ENCODE measurements around the gene PTGDR.

PTGDR gene

DNA sequence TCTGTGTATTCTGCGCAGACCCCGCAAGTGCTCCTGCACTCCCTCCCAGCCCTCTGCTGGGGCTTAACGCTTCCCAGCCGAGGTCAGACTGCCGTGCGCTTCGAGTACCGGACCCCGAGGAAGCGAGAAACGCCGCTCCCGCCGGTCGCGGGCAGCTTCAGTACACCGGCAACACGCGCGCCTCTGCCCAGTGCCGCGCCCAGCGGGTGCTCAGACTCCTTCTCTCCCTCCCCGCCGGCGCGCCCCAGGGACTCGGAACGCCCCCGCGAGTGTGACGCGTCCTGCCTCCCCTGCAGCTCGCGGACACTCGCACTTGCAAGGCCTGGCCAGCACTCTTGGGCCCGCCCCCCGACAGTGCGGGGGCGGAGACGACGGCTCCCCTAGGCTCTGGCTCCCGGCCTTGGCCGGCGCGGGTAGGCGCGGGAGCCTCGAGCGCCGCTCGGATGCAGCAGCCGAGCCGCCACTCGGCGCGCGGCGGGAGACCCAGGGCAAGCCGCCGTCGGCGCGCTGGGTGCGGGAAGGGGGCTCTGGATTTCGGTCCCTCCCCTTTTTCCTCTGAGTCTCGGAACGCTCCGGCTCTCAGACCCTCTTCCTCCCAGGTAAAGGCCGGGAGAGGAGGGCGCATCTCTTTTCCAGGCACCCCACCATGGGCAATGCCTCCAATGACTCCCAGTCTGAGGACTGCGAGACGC, 46.6 kb downstream of the PTGDR start, which contains the start of gene PTGER2:
PTGER2 (plus strand) TSS at position 410 of the 692 bp plus-strand sequence; CDS start at position 647, 237 bp downstream.
- TF ChIP-seq, protein P1, sequence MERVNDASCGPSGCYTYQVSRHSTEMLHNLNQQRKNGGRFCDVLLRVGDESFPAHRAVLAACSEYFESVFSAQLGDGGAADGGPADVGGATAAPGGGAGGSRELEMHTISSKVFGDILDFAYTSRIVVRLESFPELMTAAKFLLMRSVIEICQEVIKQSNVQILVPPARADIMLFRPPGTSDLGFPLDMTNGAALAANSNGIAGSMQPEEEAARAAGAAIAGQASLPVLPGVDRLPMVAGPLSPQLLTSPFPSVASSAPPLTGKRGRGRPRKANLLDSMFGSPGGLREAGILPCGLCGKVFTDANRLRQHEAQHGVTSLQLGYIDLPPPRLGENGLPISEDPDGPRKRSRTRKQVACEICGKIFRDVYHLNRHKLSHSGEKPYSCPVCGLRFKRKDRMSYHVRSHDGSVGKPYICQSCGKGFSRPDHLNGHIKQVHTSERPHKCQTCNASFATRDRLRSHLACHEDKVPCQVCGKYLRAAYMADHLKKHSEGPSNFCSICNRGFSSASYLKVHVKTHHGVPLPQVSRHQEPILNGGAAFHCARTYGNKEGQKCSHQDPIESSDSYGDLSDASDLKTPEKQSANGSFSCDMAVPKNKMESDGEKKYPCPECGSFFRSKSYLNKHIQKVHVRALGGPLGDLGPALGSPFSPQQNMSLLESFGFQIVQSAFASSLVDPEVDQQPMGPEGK (CRISPR knock-in tag; IDR thresholded peaks at IDR 0.05; ENCODE audit: borderline replicate concordance) = 0 out of 2 replicates have a peak, but pooled peaks have one; percentile 31
- TF ChIP-seq PPARA (CRISPR knock-in tag; IDR thresholded peaks at IDR 0.05; ENCODE audit: borderline replicate concordance) = no peak
- peak; percentile 87 for ATAC-seq

GRCh38 chr14:52314595-52315354, 47.3 kb downstream of the PTGDR start:
- peak; percentile 71 for ATAC-seq
- no peak for TF ChIP-seq ISL1 (CRISPR knock-in tag; IDR thresholded peaks at IDR 0.05)
- TF ChIP-seq CREB5 (CRISPR knock-in tag; IDR thresholded peaks at IDR 0.05; ENCODE audit: low read depth) = no peak
- TF ChIP-seq BACH2 (CRISPR knock-in tag; IDR thresholded peaks at IDR 0.05; ENCODE audit: borderline replicate concordance) = no peak
- TF ChIP-seq, protein P1 (CRISPR knock-in tag; IDR thresholded peaks at IDR 0.05; ENCODE audit: borderline replicate concordance) = no peak
- TF ChIP-seq RARB (CRISPR knock-in tag; IDR thresholded peaks at IDR 0.05) = no peak
- no peak for TF ChIP-seq SNAI2 (CRISPR knock-in tag; IDR thresholded peaks at IDR 0.05)
- no peak for TF ChIP-seq TOX (CRISPR knock-in tag; IDR thresholded peaks at IDR 0.05; ENCODE audit: borderline replicate concordance)
- no peak for TF ChIP-seq OSR1 (CRISPR knock-in tag; IDR thresholded peaks at IDR 0.05)
- TF ChIP-seq ZNF8 (CRISPR knock-in tag; IDR thresholded peaks at IDR 0.05) = no peak
- no peak for TF ChIP-seq ZFP3 (CRISPR knock-in tag; IDR thresholded peaks at IDR 0.05)
- no peak for TF ChIP-seq ZNF565 (CRISPR knock-in tag; conservative IDR thresholded peaks at IDR 0.05; ENCODE audit: low read depth)

DNA sequence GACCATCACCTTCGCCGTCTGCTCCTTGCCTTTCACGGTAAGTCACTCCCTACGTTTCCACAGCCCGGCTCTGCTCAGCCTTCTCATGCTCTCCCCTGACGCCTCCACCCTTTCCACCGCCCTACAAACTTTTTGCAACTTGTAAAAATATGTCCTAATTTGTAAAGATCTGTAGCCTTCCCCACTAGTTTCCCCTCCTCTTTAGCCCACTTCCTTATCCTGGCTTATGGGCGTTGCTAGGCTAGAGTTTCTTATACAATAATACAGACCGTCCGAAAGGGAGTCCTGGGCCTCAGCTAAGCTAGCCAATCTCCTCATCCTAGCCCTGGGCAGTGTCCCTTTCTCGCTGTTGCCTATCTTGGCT, 47.8 kb downstream of the PTGDR start:
- ATAC-seq = no peak
- TF ChIP-seq SNAI2 (CRISPR knock-in tag; IDR thresholded peaks at IDR 0.05) = no peak
- TF ChIP-seq ZC3H10 (CRISPR knock-in tag; IDR thresholded peaks at IDR 0.05) = no peak
- TF ChIP-seq ZFP30 (CRISPR knock-in tag; IDR thresholded peaks at IDR 0.05) = no peak
- TF ChIP-seq OSR1 (CRISPR knock-in tag; IDR thresholded peaks at IDR 0.05) = no peak
- TF ChIP-seq, protein P1 (CRISPR knock-in tag; IDR thresholded peaks at IDR 0.05; ENCODE audit: borderline replicate concordance) = no peak
- no peak for TF ChIP-seq CSRNP3 (CRISPR knock-in tag; IDR thresholded peaks at IDR 0.05)

- no peak for ATAC-seq
- TF ChIP-seq ZNF8 (CRISPR knock-in tag; IDR thresholded peaks at IDR 0.05) = no peak
Measured at GRCh38 chr14:52318062-52318461, 50.6 kb downstream of the PTGDR start.
